ENCODE results near the gene KIT. TPM values are rescaled to one million over a fixed set of nuclear protein-coding genes. Genes with fewer than 3 reads are reported as not detected.

KIT gene
- total RNA-seq, 4 donors from 2014 or later: 3.1 to 11.7 (median 7.9) TPM

DNA sequence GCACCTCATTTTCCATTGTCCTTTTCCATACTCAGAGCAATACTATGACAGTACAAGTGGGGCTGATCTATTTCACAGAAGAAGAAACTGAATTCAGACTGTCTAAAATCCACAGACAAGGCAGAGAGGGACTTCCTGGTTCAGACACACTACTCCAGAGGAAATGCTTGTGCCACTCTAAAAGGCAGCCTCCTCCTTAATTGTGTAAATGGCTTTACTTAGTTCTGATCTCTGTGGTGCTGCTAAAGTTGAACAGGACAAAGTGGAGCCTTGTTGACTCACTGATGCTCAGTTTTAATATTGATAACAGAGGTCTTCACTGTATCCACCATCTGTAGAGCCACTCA is 122.4 kb downstream of the KIT start:
- ATAC-seq (ENCODE audit: low FRiP score): no peak
- TF ChIP-seq, protein P1, sequence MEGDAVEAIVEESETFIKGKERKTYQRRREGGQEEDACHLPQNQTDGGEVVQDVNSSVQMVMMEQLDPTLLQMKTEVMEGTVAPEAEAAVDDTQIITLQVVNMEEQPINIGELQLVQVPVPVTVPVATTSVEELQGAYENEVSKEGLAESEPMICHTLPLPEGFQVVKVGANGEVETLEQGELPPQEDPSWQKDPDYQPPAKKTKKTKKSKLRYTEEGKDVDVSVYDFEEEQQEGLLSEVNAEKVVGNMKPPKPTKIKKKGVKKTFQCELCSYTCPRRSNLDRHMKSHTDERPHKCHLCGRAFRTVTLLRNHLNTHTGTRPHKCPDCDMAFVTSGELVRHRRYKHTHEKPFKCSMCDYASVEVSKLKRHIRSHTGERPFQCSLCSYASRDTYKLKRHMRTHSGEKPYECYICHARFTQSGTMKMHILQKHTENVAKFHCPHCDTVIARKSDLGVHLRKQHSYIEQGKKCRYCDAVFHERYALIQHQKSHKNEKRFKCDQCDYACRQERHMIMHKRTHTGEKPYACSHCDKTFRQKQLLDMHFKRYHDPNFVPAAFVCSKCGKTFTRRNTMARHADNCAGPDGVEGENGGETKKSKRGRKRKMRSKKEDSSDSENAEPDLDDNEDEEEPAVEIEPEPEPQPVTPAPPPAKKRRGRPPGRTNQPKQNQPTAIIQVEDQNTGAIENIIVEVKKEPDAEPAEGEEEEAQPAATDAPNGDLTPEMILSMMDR (IDR thresholded peaks at IDR 0.05): no peak
- DNase-seq (ENCODE audit: low spot score): no peak

DNA sequence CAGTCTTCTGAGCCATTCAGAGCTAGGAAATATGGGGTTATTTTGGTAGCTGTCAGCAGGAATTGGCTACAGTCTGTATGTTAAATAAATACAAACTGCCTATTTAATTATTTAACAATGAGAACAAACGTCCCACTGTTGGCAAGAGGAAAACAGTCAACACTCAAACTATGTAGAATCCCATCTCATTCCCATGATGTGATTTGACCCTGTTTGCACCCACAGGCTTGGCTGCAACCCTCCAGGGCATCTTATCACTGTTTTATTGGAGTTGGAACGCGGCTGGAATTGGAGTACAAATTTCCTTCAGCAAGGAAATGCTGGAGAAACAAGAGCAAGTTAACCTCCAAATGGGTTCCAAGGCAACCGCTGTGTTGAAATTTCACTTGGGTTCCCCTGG is 124.0 kb downstream of the KIT start:
- no peak for ATAC-seq (ENCODE audit: low FRiP score)
- TF ChIP-seq, protein P1 (IDR thresholded peaks at IDR 0.05): no peak
- no peak for DNase-seq (ENCODE audit: low spot score)

DNA sequence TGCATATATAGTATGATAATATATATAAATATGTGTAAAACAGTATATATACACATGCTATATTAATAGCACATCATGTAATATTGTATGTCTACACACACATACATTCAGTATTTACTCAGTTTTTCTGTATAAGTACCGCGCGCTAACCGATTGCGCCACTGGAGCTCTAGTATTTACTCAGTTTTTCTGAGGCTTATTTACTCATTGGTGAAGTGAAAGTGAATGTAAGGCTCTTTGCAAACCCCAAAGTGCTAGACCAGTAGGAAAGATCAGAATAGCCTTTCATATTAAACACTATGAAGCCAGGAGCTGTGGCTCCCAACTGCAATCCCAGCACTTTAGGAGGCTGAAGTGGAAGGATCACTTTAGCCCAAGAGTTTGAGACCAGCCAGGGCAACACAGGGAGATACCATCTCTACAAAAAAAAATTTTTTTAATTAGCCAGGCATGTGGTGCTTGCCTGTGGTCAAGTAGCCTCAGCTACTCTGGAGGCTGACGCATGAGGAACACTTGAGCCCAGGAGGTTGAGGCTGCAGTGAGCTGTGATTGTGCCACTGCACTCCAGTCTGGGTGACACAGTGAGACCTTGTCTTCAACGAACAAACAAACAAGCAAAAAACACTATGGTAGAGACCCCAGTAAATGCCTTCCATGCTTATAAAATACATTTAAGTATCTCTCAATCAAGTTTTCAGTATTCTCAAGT is 125.8 kb downstream of the KIT start:
- ATAC-seq (ENCODE audit: low FRiP score): no peak
- no peak for DNase-seq (ENCODE audit: low spot score)
- TF ChIP-seq, protein P1 (IDR thresholded peaks at IDR 0.05): no peak

DNA sequence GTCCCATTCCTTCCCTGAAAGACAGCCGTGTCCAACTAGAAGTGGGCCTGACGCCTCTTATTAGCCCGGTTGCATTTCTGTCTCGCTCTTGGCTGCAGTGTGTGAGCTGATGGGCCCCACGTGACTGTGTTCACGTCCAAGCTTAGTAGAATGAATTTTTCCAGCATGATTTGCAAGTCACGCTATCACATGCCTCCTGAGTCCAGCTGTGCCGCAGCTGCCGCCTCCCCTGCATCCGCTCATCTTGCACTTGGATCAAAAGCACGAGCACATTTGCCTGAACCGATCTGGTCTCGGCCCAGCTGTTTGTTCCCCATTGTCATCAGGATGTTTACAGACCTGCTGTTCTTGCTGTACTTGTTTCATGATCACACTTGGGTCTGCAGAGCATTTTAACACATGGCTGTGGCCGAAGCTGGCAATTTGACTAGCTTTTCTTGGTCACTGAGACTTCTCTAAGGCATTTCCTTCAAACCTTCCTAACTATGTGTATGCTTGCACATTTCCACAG is 126.5 kb downstream of the KIT start:
- DNase-seq (ENCODE audit: low spot score): no peak
- TF ChIP-seq, protein P1 (IDR thresholded peaks at IDR 0.05): no peak
- ATAC-seq (ENCODE audit: low FRiP score): peak; percentile 58

Data from omental fat pad (tissue), 4 donors.